Raji (cell line): ENCODE measurements around the gene ARFGAP2.
A peak's percentile ranks its signal among the peaks of the same experiment; 100 is the strongest.

Experiments used
- POLR2A ChIP-seq: IDR thresholded peaks from 2 replicates; pipeline ENCODE4 v1.6.1; 2011; ENCODE audit warnings: low read depth, low read length, control low read depth; ENCODE audit not compliant: insufficient read depth

Gene ARFGAP2

DNA sequence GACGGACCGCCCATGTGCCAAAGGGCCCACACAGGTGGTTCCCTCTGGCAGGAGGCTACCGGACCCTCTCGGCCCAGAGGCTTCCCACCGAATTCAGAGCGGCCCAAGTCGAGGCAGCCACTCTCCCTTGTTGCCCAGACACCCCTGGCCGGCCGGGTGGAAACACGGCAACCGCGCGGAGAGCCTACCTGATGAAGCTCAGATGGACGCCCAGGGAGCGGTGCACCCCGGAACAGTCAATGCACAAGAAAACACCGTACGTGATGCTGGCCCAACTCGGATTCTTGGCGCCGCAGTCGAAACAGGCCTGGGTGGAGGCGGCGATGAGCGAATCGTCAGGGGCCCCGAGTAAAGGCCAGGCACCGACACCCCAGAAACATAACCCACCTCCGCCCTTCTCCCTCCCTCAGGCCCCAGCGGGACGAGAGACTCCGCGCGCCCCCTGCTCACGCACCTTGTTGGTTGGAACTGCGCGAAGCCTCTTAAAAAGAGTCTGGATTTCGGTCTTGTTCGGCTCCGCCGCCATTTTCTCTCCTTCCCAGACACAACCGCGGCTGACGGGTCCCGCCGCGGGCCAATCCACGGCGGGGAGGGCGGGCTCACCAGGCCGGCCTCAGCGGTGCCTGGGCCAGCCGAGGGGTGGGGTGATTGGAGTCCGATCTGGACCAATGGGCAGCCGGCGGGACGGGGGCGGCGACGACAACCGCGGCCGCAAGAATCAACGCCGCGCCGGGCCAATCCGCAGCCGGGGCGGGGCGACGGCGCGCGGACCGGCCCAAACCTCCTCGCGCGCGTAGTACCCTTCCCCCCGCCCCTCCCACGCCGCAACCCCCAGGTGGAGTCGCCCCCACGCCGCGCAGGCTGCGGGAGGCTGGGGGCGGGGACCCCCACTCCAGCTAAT lies at the start of gene ARFGAP2:
Gene ARFGAP2 (minus strand): TSS at position 552 of the 901 bp plus-strand sequence. CDS start 26 bp downstream, at position 526.
- TF ChIP-seq POLR2A: peak; percentile 66

DNA sequence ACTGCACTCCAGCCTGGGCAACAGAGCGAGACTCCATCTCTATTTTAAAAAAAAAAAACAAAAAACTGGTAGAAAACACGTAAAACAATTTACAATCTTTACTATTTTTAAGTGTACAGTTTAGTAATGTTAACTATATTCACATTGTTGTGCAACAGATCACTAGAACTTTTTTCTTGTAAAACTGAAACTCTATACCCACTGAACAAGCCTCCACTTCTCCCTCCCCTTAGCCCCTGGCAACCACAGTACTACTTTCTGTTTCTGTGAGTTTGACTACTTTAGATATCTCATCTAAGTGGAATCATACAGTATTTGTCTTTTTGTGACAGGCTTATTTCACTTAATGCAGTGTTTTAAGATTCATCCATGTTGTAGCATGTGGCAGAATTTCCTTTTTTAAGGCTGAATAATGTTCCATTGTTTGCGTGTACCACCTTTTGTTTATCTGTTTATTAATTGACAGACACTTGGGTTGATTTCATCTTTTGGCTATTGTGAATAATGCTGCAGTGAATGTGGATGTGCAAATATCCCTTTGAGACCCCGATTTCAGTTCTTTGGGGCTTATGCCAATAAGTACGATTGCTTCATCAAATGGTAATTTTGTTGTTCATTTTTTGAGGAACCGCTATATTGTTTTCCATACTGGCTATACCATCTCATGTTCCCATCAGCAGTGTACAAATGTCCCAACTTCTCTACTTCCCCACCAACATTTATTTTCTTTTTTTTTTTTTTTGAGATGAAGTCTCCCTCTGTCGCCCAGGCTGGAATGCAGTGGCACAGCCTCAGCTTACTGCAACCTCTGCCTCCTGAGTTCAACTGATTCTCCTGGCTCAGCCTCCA lies 49.1 kb upstream of the ARFGAP2 start:
- TF ChIP-seq POLR2A: no peak

DNA sequence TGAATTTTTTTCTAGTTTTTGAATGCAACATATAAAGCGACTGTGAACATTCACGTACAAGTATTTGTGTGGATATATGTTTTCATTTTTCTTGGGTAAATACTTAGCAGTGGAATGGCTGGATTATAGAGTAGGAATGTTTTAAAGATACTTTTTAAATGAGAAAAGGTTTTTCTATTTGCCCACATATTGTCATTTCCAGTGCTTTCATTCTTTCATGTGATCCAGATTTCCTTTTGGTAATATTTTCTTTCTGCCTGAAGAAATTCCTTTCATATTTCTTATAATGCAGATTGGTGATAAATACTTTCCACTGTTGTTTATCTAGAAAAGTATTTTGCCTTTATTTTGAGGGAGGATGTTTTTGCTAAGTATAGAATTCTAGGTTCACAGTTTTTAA lies 46.0 kb upstream of the ARFGAP2 start:
- TF ChIP-seq POLR2A: no peak

DNA sequence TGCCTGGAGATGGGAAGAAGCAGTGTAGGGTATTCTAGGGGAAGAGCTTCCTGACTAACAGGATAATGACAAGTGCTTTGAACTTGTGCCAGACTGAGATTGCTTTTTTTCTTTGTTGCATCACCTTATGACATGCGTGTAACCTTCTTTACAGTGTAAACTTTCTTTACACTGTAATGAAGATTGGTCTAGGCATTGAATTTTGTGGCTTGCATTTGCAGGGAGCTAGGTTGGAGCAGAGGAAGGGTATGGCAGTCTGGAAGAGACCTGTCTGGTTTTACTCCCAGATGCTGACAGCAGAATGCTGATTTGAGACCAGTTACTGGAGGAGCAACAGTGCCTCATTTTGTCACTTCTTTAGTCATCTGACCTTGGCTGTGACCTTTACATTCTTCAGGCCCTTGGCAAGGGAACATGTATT lies 43.7 kb upstream of the ARFGAP2 start:
- no peak for TF ChIP-seq POLR2A

DNA sequence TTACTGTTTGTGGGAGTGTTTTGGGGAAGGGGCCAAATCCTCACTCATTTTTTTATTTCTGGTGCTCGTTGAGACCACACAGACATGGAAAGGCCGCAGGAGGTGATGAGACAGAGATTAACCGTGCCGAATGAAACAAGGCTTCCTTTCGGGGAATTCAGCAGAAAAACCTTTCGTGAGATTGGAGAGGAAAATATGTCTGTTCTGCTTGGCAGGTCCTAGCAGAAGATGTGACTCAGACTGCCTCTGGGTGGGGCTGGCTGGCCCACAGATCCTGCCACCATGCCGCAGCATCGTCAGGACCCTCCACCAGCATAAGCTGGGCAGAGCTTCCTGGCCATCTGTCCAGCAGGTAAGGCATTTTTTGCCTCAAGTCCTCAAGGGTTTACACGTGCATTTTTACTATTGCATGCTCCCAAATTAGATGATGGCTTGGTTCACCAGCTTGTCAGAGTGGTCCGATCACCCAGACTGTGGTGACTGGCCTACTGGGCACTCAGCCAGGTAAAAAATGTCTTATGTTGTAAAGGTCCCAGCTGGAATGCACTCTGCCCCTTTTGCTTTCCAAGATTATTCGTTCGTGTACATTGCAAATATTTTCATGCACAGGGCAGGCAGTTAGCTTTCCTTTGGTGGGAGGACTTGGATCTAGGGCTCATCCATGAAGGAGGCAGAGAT lies 39.6 kb upstream of the ARFGAP2 start:
- no peak for TF ChIP-seq POLR2A

DNA sequence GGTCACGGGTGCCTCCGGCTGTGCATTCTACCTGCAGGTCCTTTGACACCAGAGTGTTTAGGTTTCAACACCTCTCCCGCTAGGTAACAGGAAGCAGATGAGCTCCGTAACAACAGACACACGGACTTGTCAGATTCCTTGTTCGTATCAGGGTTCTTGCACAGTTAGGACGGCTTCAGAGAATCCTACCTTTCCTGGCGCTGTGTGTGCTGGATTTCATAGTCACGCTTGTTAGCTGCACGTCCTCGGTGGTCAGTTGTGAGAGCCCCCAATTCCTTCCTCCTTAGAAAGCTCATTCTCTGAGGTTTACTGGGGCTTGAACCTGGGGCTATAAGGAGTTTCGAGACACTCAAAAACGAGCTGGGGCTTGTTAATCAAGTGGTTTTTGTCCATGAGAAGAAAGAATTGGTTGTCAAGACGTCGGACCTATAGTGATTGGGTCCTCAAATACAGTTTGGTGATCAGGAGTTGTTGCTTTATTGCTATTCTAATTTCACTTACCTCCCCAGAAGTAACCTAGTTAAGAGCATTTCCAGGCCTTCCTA lies 38.8 kb upstream of the ARFGAP2 start:
- peak; percentile 40; the same call in 1 of the 2 replicates for TF ChIP-seq POLR2A

DNA sequence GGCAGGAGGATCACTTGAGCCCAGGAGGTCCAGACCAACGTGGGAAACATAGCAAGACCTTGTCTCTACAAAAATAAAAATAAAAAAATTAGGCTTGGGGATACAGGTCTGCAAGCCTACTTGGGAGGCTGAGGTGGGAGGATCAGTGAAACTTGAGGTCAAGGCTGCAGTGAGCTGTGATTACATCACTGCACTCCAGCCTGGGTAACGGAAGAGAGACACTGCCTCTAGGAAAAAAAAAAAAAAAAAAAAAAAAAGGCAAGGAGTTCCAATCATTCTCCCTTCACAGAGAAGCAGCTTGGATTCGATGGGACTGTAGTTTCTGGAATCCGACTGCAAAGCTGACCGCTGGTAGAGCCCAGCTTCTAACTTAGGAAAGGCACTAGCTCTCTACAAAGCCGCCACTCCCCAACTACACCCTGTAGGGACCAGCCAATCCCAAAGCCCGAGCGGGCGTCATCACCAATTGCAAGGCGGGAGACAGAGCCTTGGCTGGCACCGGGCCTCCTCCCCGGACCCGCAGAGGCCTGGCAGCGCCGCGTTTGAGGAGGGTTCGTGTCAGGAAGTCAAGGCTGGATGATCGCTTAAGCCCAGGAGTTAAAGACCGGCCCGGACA lies 37.4 kb upstream of the ARFGAP2 start:
- TF ChIP-seq POLR2A: peak; percentile 65

DNA sequence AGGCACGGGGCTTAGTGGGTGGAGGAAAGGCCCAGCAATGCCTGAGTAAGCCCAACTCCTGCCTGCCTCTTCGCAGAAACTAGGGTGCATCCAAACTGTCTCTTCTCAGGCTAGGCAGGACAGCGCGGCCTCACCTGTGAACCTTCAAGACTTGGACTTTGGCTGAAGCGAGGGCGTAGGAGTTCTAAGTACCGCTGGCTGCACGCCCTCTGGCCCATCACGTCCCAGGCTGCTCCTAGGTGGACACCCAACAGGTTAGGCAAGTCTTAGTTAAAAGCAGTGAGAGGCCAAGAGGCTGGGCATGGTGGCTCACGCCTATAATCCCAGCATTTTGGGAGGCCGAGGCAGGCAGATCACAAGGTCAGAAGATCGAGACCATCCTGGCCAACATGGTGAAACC lies 36.3 kb upstream of the ARFGAP2 start:
- TF ChIP-seq POLR2A: no peak

DNA sequence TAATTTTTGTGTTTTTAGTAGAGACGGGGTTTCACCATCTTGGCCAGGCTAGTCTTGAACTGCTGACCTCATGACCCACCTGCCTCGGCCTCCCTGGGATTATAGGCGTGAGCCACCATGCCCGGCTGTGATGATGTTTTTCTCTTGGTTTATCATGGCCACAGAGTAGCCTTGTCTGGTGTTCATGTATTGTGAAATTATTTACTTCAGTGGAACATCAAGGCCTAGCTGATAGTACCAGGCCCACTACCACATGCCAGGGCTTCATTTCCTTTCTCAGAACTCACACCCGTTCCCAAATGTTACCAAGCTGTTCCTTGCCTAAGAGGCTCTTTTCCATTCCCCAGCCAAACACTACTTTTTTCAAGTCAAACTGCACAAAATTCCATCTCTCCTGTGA lies 31.9 kb upstream of the ARFGAP2 start:
- no peak for TF ChIP-seq POLR2A

DNA sequence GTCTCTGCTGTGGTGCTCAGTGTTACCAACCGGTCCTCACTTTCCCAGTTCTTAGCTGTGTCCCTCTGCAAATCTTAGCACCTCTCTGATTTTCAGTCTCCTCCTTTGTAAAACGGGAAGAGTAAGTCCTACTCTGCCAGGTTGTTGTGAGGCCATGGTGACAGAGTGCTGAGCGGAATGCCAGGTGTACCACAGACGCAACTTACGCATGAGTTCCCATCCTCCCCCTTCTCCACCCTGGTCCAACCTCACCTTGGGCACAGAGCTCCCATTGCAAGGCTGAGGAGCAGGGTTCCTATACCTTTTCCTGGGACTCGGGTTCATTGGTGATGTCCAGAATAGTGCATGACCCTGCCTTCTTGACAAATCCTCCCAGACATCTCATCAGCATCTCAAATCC lies 30.8 kb upstream of the ARFGAP2 start:
- no peak for TF ChIP-seq POLR2A

DNA sequence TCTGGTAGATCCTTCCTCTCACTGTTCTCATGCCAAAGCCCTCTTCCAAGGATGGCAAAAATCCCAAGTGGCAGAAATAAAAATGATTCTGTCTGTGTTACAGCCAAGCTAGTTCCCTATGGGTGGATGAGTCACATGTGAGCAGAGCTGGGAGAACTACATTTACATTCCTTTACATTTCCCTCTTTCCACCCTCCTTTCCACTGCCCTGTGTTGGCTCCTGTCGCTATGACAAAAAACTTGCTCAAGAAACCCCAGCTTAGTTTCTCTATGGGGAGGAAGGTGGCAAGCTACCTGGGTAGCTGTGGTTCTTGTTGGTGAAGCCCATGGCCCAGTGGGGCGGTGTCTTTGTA lies 27.9 kb upstream of the ARFGAP2 start:
- no peak for TF ChIP-seq POLR2A

DNA sequence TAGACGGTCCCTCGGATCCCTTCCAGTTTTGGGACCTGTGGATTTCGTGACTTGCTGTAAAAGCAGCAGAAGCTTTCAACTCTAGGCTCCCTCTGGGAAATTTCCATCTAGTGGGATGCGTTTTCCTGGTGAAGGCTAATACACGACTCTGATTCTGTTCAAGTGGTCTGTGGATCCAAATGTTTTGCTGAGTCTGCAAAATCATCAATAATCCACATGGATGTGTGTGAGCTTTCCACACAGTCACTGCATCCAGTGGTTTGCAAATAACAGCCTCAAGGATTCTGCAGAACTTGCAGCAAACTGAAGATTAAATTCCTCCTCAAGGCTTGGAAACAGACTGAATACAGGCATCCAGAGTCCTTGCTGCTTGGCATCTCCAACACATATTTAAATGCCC lies 25.9 kb upstream of the ARFGAP2 start:
- no peak for TF ChIP-seq POLR2A

DNA sequence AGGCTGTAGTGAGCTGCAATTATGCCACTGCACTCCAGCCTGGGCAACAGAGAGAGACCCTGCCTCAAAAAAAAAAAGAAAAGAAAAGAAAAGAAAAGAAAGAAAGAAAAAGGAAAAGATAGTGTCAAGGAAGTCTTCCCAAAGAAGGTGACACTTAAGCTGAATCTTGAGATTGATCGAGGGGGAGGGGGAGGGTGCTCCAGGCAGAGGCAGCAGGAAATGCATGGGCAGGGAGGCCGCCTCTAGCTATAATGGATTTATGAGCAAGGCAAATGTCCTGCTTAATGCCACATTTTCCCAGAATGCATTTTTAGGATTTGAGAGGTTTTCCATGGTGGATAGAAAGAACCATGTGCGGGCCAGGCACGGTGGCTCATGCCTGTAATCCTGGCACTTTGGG lies 24.3 kb upstream of the ARFGAP2 start:
- TF ChIP-seq POLR2A: no peak

DNA sequence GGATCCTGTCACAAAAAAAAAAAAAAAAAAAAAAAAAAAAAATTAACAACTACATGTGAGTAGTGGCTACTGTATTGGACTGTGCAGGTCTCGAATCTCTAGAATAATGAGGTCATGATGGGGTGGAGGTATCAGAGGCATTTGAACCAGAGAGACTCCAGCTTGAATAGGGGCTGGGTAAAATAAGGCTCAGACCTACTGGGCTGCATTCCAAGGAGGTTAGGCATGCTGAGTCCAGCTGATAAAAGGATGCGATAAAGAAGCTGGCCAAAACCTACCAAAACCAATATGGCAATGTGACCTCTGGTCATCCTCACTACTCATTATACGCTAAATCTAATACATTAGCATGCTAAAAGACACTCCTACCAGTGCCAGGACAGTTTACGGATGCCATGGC lies 15.4 kb upstream of the ARFGAP2 start:
- no peak for TF ChIP-seq POLR2A
